Measurements from ENCODE around the gene LMTK2. TPM values are rescaled to one million over a fixed set of nuclear protein-coding genes. Genes with fewer than 3 reads are reported as not detected.

LMTK2 gene
- total and polyA plus RNA-seq, 8 donors: 13.4 to 28.2 (median 16.6) TPM

- no peaks in the 10 kb centered on the region for H3K9me3 ChIP-seq
- no peak for TF ChIP-seq CTCF (IDR thresholded peaks at IDR 0.05)
- no peaks in the 10 kb centered on the region for H3K27me3 ChIP-seq
- DNase-seq (peak in 1 of 4 donors; percentile 57), ATAC-seq (no peak)
- H3K36me3 ChIP-seq: peaks cover 0 to 87% of the 10 kb centered on the region in 2 donors
- no peak overlapping the region for H3K4me3 ChIP-seq
- intact Hi-C loops (cut with DNase I): no loop called here
- no peaks in the 10 kb centered on the region for H3K4me1 ChIP-seq
- no peak overlapping the region for H3K27ac ChIP-seq
These were observed 131.4 kb downstream of the LMTK2 start for GRCh38 chr7:98238076-98238475.

- DNase-seq: peak in 1 of 4 donors; percentile 25
These were observed 132.3 kb downstream of the LMTK2 start for GRCh38 chr7:98238976-98239375.

GRCh38 chr7:98240961-98241673, 134.5 kb downstream of the LMTK2 start:
- H3K4me1 ChIP-seq: peaks cover 0 to 23% of the 10 kb centered on the region in 2 donors
- intact Hi-C loops (cut with DNase I): no loop called here
- peak in 1 of 4 donors; percentile 22 for DNase-seq
- H3K27ac ChIP-seq: no peak overlapping the region
- peak; percentile 69 for ATAC-seq
- H3K36me3 ChIP-seq: peaks cover 0 to 89% of the 10 kb centered on the region in 2 donors
- no peaks in the 10 kb centered on the region for H3K9me3 ChIP-seq
- no peak overlapping the region for H3K4me3 ChIP-seq
- peak; percentile 52 to 83 for TF ChIP-seq CTCF (IDR thresholded peaks at IDR 0.05)
- no peaks in the 10 kb centered on the region for H3K27me3 ChIP-seq

More at GRCh38 chr7:98238976-98239375, 132.3 kb downstream of the LMTK2 start:
- intact Hi-C loops (cut with DNase I): no loop called here
- TF ChIP-seq CTCF (IDR thresholded peaks at IDR 0.05): no peak
- ATAC-seq: no peak
- H3K27me3 ChIP-seq: no peaks in the 10 kb centered on the region
- H3K27ac ChIP-seq: no peak overlapping the region
- no peak overlapping the region for H3K4me3 ChIP-seq
- no peaks in the 10 kb centered on the region for H3K9me3 ChIP-seq
- peaks cover 0 to 4% of the 10 kb centered on the region in 2 donors for H3K4me1 ChIP-seq
- H3K36me3 ChIP-seq: peaks cover 0 to 87% of the 10 kb centered on the region in 2 donors

- Histone ChIP-seq H3K4me1 (peaks cover 0 to 28% of the 10 kb centered on the region in 2 donors), H3K36me3 (peaks cover 0 to 82% of the 10 kb centered on the region in 2 donors), H3K4me3 (no peak overlapping the region), H3K27me3 (no peaks in the 10 kb centered on the region), H3K27ac (no peak overlapping the region), H3K9me3 (no peaks in the 10 kb centered on the region)
- ATAC-seq (no peak), DNase-seq (no peak)
- TF ChIP-seq CTCF (IDR thresholded peaks at IDR 0.05): no peak
- intact Hi-C loops (cut with DNase I): no loop called here
These were observed 135.1 kb downstream of the LMTK2 start for GRCh38 chr7:98241674-98242241.

- H3K27ac ChIP-seq: no peak overlapping the region
- peaks cover 0 to 34% of the 10 kb centered on the region in 2 donors for H3K4me1 ChIP-seq
- no peaks in the 10 kb centered on the region for H3K9me3 ChIP-seq
- no peak for TF ChIP-seq CTCF (IDR thresholded peaks at IDR 0.05)
- no peak for ATAC-seq
- DNase-seq: no peak
- H3K36me3 ChIP-seq: peaks cover 0 to 77% of the 10 kb centered on the region in 2 donors
- no peaks in the 10 kb centered on the region for H3K27me3 ChIP-seq
- H3K4me3 ChIP-seq: no peak overlapping the region
- intact Hi-C loops (cut with DNase I): no loop called here
These were observed 135.7 kb downstream of the LMTK2 start for GRCh38 chr7:98242342-98242741.

All from left lung (tissue), 10 donors.